BLaER1 treated with 17β-estradiol and CSF1 and Interleukin-3, amounts not matched to agents 10 nM and 100 nM (cell line): ENCODE results near the gene CDPF1.
A peak's percentile ranks its signal among the peaks of the same experiment; 100 is the strongest.

Experiments
- H3K27ac ChIP-seq, 11 experiments: shearing (Covaris generic); formaldehyde crosslinking; 2 replicates each; pipeline ENCODE4 v1.8.1; 2022
- H3K27me3 ChIP-seq, 11 experiments: shearing (Covaris generic); formaldehyde crosslinking; 2 replicates each; pipeline ENCODE4 v1.8.1; 2022
- H3K36me3 ChIP-seq, 11 experiments: shearing (Covaris generic); formaldehyde crosslinking; 2 replicates each; pipeline ENCODE4 v1.8.1; 2022
- H3K4me1 ChIP-seq, 10 experiments: shearing (Covaris generic); formaldehyde crosslinking; 2 replicates each; pipeline ENCODE4 v1.8.1; 2022
- H3K4me2 ChIP-seq, 11 experiments: shearing (Covaris generic); formaldehyde crosslinking; 2 replicates each; pipeline ENCODE4 v1.8.1; 2022
- H3K4me3 ChIP-seq, 10 experiments: shearing (Covaris generic); formaldehyde crosslinking; 2 replicates each; pipeline ENCODE4 v1.8.1; 2022
- H3K9ac ChIP-seq, 11 experiments: shearing (Covaris generic); formaldehyde crosslinking; 2 replicates each; pipeline ENCODE4 v1.8.1; 2022
- H3K9me3 ChIP-seq, 11 experiments: shearing (Covaris generic); formaldehyde crosslinking; replicated peaks in 1 of 11; 2 replicates each; pipeline ENCODE4 v1.8.1; 2022
- H4K20me1 ChIP-seq, 11 experiments: shearing (Covaris generic); formaldehyde crosslinking; 2 replicates each; pipeline ENCODE4 v1.8.1; 2022
- Cebpa-rat ChIP-seq, 11 experiments: shearing (Covaris generic); IDR thresholded peaks; 2 replicates each; pipeline ENCODE4 v1.8.1; 2022

CDPF1 gene

DNA sequence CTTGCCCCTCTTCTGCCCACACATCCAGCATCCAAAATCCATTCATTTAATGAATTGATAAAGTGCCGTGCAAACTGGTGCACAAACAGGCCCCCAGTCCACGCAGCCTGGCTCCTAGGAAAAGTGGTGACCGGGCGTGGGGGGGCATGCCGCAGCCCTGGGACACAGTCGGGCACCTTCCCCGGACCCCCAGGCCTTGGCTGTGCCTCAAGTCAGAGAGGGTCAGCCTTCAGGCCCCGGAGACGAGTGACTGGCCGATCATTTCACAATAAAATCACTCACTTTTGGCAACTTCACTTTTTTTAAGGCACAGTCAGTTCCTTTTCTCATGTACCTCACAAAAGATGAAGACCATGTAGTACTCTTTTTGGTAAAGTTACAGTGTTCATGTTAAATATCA, 8.0 kb downstream of the CDPF1 start:
- Histone ChIP-seq H3K27ac (peak overlapping the region in 7 of 11 experiments; percentile 47 to 87 (median 84); a peak in 14 of 22 replicates), H3K9ac (peak overlapping the region in 3 of 11 experiments; percentile 1 to 59 (median 10); a peak in 2 of 22 replicates), H3K4me3 (no peak overlapping the region), H3K4me1 (peaks cover 49 to 100% (median 90%) of the 10 kb centered on the region in 10 experiments), H4K20me1 (peaks cover 0 to 10% (median 0%) of the 10 kb centered on the region in 11 experiments; a peak in 2 of 22 replicates), H3K36me3 (peaks cover 0 to 29% (median 15%) of the 10 kb centered on the region in 11 experiments; a peak in 13 of 22 replicates), H3K4me2 (peak overlapping the region; percentile 54 to 96 (median 89)), H3K27me3 (no peaks in the 10 kb centered on the region), H3K9me3 (no peaks in the 10 kb centered on the region)
- TF ChIP-seq Cebpa-rat (IDR thresholded peaks at IDR 0.05): no peak

DNA sequence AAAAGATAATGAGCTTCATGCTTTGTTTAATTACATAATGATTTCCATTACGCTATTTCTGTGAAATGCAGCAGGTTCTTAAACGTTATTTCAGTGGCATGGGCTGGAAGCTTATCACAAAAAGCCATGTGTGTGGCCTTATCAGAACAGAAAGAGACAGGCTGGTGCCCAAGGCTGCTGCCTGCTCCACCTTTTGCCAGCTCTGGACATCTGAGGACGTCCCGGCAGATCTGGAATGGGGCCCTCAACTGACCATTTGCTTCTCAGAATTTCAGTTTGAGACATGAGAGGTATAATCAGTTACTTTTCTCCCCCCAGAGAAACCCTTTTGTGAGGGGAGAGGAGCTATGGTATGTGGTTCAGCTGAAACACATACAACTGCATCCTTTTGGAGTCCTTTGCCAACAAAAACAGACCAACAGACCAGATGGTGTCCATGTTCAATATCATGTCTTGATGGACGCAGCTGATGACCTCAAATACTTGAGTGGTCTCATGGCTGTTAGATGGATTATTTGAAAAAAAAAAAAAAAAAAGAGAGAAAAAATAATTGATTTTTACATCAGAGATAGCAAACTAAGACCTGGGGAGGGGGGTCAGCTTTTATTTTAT, 8.6 kb downstream of the CDPF1 start:
- peak overlapping the region in 10 of 11 experiments; percentile 74 to 96 (median 90); a peak in 21 of 22 replicates for H3K4me2 ChIP-seq
- peaks cover 0 to 34% (median 17%) of the 10 kb centered on the region in 11 experiments; a peak in 14 of 22 replicates for H3K36me3 ChIP-seq
- peaks cover 49 to 100% (median 90%) of the 10 kb centered on the region in 10 experiments for H3K4me1 ChIP-seq
- no peak for TF ChIP-seq Cebpa-rat (IDR thresholded peaks at IDR 0.05)
- H4K20me1 ChIP-seq: peaks cover 0 to 10% (median 0%) of the 10 kb centered on the region in 11 experiments; a peak in 2 of 22 replicates
- H3K27me3 ChIP-seq: no peaks in the 10 kb centered on the region
- no peak overlapping the region for H3K4me3 ChIP-seq
- H3K27ac ChIP-seq: peak overlapping the region in 7 of 11 experiments; percentile 47 to 87 (median 84); a peak in 13 of 22 replicates
- H3K9ac ChIP-seq: peak overlapping the region in 4 of 11 experiments; percentile 35 to 72 (median 55); a peak in 7 of 22 replicates
- H3K9me3 ChIP-seq: no peaks in the 10 kb centered on the region

GRCh38 chr22:46240907-46241306, 9.2 kb downstream of the CDPF1 start:
- no peak for TF ChIP-seq Cebpa-rat (IDR thresholded peaks at IDR 0.05)

DNA sequence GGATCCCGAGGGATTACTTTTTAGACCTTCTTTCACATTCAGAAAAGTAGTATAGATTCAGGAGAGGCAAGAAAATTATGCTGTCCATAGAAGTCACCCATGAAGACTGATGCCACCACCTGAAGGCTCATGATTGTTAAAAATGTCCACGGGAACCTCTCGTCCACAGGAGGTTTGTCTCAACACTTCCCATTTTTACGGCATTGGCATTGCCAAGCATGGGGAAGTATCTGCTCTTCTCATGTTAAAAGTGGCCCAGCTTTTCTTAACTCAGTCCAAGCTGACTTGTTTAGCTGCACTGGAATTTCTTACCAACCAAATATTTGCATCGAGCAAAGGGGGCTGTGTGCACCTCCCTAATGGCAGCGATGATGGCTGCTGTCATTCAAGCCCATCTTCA, 9.6 kb downstream of the CDPF1 start:
- Histone ChIP-seq H3K9me3 (no peaks in the 10 kb centered on the region), H4K20me1 (peaks cover 0 to 10% (median 0%) of the 10 kb centered on the region in 11 experiments; a peak in 2 of 22 replicates), H3K36me3 (peaks cover 0 to 44% (median 18%) of the 10 kb centered on the region in 11 experiments; a peak in 16 of 22 replicates), H3K9ac (peak overlapping the region in 8 of 11 experiments; percentile 22 to 76 (median 66); a peak in 12 of 22 replicates), H3K4me3 (peak overlapping the region in 4 of 10 experiments; percentile 19 to 45 (median 38); a peak in 4 of 20 replicates), H3K4me2 (peak overlapping the region; percentile 73 to 96 (median 89)), H3K27me3 (no peaks in the 10 kb centered on the region), H3K27ac (peak overlapping the region in 8 of 11 experiments; percentile 57 to 87 (median 78); a peak in 16 of 22 replicates), H3K4me1 (peaks cover 49 to 100% (median 94%) of the 10 kb centered on the region in 10 experiments)
- TF ChIP-seq Cebpa-rat (IDR thresholded peaks at IDR 0.05): no peak

More at GRCh38 chr22:46240907-46241306, 9.2 kb downstream of the CDPF1 start:
- no peaks in the 10 kb centered on the region for H3K9me3 ChIP-seq
- 0 out of 20 replicates have a peak overlapping the region, but pooled peaks of 1 of the 10 experiments have one; percentile 35 for H3K4me3 ChIP-seq
- peaks cover 0 to 10% (median 0%) of the 10 kb centered on the region in 11 experiments; a peak in 2 of 22 replicates for H4K20me1 ChIP-seq
- no peaks in the 10 kb centered on the region for H3K27me3 ChIP-seq
- H3K27ac ChIP-seq: peak overlapping the region in 8 of 11 experiments; percentile 57 to 87 (median 78); a peak in 15 of 22 replicates
- peak overlapping the region in 7 of 11 experiments; percentile 4 to 76 (median 69); a peak in 10 of 22 replicates for H3K9ac ChIP-seq
- peaks cover 49 to 100% (median 93%) of the 10 kb centered on the region in 10 experiments for H3K4me1 ChIP-seq
- peaks cover 0 to 40% (median 17%) of the 10 kb centered on the region in 11 experiments; a peak in 14 of 22 replicates for H3K36me3 ChIP-seq
- H3K4me2 ChIP-seq: peak overlapping the region; percentile 73 to 96 (median 89)

GRCh38 chr22:46240073-46240472, 10.0 kb downstream of the CDPF1 start:
- H3K27me3 ChIP-seq: no peaks in the 10 kb centered on the region
- no peak for TF ChIP-seq Cebpa-rat (IDR thresholded peaks at IDR 0.05)
- H4K20me1 ChIP-seq: peaks cover 0 to 6% (median 0%) of the 10 kb centered on the region in 11 experiments; a peak in 2 of 22 replicates
- H3K4me3 ChIP-seq: peak overlapping the region in 4 of 10 experiments; percentile 19 to 45 (median 38); a peak in 5 of 20 replicates
- H3K9me3 ChIP-seq: no peaks in the 10 kb centered on the region
- H3K4me2 ChIP-seq: peak overlapping the region; percentile 73 to 96 (median 89)
- H3K9ac ChIP-seq: peak overlapping the region in 8 of 11 experiments; percentile 22 to 76 (median 66); a peak in 13 of 22 replicates
- H3K36me3 ChIP-seq: peaks cover 0 to 44% (median 19%) of the 10 kb centered on the region in 11 experiments; a peak in 17 of 22 replicates
- H3K27ac ChIP-seq: peak overlapping the region in 9 of 11 experiments; percentile 14 to 87 (median 71); a peak in 18 of 22 replicates
- H3K4me1 ChIP-seq: peaks cover 49 to 99% (median 93%) of the 10 kb centered on the region in 10 experiments

GRCh38 chr22:46239261-46240048, 10.6 kb downstream of the CDPF1 start:
- Histone ChIP-seq H3K4me3 (peak overlapping the region in 3 of 10 experiments; percentile 19 to 45 (median 35); a peak in 3 of 20 replicates), H3K27ac (peak overlapping the region in 9 of 11 experiments; percentile 24 to 87 (median 71); a peak in 18 of 22 replicates), H3K4me2 (peak overlapping the region; percentile 73 to 96 (median 89)), H4K20me1 (peaks cover 0 to 4% (median 0%) of the 10 kb centered on the region in 11 experiments; a peak in 2 of 22 replicates), H3K27me3 (no peaks in the 10 kb centered on the region), H3K36me3 (peaks cover 0 to 45% (median 18%) of the 10 kb centered on the region in 11 experiments; a peak in 17 of 22 replicates), H3K4me1 (peaks cover 49 to 99% (median 88%) of the 10 kb centered on the region in 10 experiments), H3K9me3 (no peaks in the 10 kb centered on the region), H3K9ac (peak overlapping the region in 8 of 11 experiments; percentile 0 to 76 (median 66); a peak in 15 of 22 replicates)
- peak in 1 of 11 experiments; percentile 16; a peak in 1 of 22 replicates for TF ChIP-seq Cebpa-rat (IDR thresholded peaks at IDR 0.05)

DNA sequence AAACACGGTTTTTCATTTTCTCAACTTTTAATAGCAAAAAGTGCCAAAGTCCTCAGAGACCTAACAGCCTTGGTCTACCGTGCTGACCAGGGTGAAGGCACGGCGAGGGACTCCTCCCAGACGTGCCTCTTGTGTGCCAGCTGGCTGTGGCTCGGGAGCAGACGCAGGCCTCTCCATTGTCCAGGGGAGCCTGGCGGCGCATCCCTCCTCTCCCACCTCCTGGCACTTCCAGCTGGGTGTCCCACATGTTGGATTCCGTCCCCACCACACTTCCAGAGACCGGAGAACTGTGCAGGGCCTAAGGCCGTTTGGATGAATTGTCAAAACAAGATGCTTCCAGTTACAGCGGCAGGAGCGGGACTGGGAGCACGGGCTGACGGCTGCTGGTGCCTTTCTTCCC, 11.6 kb downstream of the CDPF1 start:
- peak overlapping the region in 8 of 11 experiments; percentile 23 to 85 (median 72); a peak in 15 of 22 replicates for H3K27ac ChIP-seq
- TF ChIP-seq Cebpa-rat (IDR thresholded peaks at IDR 0.05): no peak

More for the DNA sequence above, 11.6 kb downstream of the CDPF1 start:
- peaks cover 0 to 37% (median 13%) of the 10 kb centered on the region in 11 experiments; a peak in 14 of 22 replicates for H3K36me3 ChIP-seq
- H3K4me3 ChIP-seq: no peak overlapping the region
- H3K27me3 ChIP-seq: no peaks in the 10 kb centered on the region
- peaks cover 54 to 100% (median 90%) of the 10 kb centered on the region in 10 experiments for H3K4me1 ChIP-seq
- H3K9me3 ChIP-seq: no peaks in the 10 kb centered on the region
- peaks cover 0 to 4% (median 0%) of the 10 kb centered on the region in 11 experiments; a peak in 2 of 22 replicates for H4K20me1 ChIP-seq
- H3K4me2 ChIP-seq: peak overlapping the region; percentile 73 to 96 (median 89); a peak in 21 of 22 replicates
- H3K9ac ChIP-seq: peak overlapping the region in 7 of 11 experiments; percentile 0 to 72 (median 67); a peak in 13 of 22 replicates
